Omental fat pad (tissue), 4 donors: ENCODE results near the gene FARS2. TPM values are rescaled to one million over a fixed set of nuclear protein-coding genes. Genes with fewer than 3 reads are reported as not detected.

Experiments used
- ATAC-seq: fragments of 150-250 bp; one replicate; pipeline ENCODE4 v1.9.1; 2016; ENCODE audit warnings: mild to moderate bottlenecking, moderate library complexity; ENCODE audit not compliant: low FRiP score
- DNase-seq: peaks from one replicate; pipeline ENCODE4 v3.0.0-alpha.2; 2019; ENCODE audit warnings: low spot score
- total RNA-seq, 4 donors: library from RNA; depleted of rRNA; stranded (reverse); fragments of >200 nt; gene quantifications; one replicate each; pipeline ENCODE4 v1.1.0, GENCODE V29; 2016
- TF ChIP-seq, protein P1 (sequence below), 3 donors: fragments of 450-650 bp; IDR thresholded peaks; one replicate each; pipeline ENCODE4 v1.5.1; 2016 to 2017; ENCODE audit warnings: antibody characterized with exemption in 3 of 3, mild to moderate bottlenecking in 3 of 3, moderate library complexity in 2 of 3

Gene FARS2
- total RNA-seq, 4 donors from 2014 or later: 12.5 to 18.1 (median 14.5) TPM

DNA sequence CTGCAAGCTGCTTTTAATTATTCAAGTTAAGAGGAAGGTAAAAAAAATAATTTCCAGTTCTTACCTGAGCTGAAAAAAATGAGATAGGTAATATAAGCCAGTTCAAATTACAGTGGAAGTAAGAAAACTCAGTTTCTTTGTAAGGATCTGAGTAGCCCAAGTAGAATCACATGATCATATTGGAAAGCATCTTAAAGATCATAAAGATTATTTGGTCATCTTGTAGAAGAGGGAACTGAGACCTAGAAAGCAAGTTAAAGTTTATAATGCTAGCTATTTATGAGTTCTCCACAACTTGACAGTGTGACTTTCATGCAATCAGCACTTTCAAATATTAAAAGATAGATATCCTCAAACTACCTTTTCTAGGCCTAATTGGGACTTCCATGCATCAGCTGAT is 80.5 kb downstream of the FARS2 start:
- TF ChIP-seq, protein P1, sequence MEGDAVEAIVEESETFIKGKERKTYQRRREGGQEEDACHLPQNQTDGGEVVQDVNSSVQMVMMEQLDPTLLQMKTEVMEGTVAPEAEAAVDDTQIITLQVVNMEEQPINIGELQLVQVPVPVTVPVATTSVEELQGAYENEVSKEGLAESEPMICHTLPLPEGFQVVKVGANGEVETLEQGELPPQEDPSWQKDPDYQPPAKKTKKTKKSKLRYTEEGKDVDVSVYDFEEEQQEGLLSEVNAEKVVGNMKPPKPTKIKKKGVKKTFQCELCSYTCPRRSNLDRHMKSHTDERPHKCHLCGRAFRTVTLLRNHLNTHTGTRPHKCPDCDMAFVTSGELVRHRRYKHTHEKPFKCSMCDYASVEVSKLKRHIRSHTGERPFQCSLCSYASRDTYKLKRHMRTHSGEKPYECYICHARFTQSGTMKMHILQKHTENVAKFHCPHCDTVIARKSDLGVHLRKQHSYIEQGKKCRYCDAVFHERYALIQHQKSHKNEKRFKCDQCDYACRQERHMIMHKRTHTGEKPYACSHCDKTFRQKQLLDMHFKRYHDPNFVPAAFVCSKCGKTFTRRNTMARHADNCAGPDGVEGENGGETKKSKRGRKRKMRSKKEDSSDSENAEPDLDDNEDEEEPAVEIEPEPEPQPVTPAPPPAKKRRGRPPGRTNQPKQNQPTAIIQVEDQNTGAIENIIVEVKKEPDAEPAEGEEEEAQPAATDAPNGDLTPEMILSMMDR (IDR thresholded peaks at IDR 0.05): no peak
- ATAC-seq (no peak), DNase-seq (no peak)

DNA sequence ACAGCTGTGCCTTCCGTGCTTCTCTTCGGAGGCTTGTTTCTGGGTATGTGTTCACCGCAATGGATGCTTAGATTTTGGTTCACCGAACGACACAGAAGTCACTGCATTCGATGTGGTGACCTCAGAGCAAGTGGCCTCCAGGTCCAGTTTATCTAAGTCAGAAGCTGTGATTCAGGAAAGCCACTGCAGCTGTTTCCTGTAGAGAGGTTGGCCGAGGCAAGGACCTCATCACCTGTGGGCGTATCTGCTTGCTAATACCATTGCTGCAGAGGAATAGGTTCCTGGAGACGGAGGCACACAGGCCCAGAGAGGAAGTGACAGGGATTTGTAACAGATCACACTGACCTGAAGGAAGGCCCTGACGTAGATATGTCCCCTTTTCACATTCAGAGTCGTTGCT is 82.7 kb downstream of the FARS2 start:
- ATAC-seq: no peak
- TF ChIP-seq, protein P1 (IDR thresholded peaks at IDR 0.05): no peak
- DNase-seq: no peak

DNA sequence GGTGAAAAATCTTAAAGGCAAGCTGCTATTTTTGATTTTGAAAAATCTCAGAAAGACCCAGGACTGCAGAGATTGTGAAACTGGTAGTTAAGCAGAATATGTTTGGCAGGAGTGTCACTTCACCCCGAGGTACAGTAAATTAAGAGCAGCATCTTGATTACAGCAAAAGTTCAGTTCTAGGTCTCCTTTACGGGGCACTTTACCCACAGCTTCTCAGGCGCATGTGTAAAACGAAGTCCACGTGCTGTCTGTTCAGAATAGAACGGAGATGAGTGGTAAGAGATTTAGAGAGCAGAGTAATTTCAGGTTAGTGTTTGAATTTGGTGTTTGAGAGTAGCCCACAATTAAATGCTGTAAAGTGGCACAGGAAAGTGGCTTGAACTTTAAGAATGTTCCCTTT is 84.0 kb downstream of the FARS2 start:
- TF ChIP-seq, protein P1 (IDR thresholded peaks at IDR 0.05): no peak
- no peak for DNase-seq
- ATAC-seq: no peak

DNA sequence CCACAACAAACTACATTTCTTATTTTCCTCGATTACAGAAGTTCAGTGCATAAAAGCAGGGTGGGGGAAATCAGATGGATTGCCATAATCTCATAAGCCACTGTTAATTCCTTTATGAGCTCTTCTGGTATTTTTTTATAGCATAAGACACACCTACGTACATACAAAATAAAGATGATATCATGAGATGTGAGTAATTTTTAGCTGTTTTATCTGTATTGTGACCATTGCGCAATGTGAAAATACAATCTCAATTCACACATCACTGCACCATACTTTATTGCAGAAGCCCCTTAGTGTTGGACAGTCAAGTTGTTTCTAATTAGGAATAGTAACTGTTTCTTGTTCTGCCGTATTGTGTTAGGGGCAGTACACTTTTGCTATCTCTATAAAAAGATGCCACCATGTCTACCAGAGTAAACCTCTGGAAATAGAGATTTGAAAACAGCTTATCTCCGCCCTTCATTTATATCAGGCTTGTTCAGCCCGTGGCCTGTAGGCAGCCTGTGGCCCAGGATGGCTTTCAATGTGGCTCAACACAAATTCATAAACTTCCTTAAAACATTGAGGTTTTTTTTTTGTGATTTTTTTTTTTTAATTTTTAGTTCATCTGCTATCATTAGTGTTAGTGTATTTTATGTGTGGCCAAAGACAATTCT is 90.4 kb downstream of the FARS2 start:
- TF ChIP-seq, protein P1 (IDR thresholded peaks at IDR 0.05): no peak
- DNase-seq (no peak), ATAC-seq (no peak)

DNA sequence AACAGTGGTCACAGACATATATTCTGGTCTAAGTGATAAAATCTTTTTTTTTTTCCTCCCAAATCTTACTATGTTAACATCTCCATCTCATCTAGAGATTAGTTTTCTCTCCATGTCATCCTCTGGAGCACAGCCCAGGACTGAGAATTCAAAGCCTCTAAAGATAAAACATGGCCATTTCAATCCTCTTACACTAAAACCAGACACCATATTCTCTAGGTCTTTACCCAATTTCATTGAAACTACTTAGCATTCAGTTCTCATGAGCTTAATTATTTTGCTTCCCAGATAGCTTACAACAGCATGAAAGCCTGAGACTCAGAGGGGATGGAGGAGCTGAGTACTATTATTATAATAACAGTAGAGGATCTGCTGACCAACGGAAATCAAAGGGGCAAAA is 92.7 kb downstream of the FARS2 start:
- TF ChIP-seq, protein P1 (IDR thresholded peaks at IDR 0.05): no peak
- no peak for ATAC-seq
- DNase-seq: no peak

DNA sequence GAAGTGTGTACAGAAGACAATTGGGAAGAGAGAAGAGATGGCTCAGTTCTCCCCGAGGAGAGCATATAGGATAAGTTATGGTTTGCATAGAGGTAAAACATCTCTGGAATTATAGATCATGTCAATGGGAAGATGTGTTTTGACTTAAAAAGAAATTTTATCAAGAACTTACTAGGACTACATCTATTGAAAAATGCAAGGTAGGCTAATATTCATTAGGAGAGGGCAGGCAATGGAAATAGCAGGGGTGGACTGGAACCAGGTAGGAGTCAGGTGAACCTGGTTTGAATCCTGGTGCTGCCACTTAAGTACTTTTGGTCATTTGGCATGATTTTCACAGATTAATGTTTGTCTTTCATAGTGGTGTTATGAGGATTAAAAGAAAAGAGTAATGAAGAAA is 96.2 kb downstream of the FARS2 start:
- TF ChIP-seq, protein P1 (IDR thresholded peaks at IDR 0.05): no peak
- no peak for DNase-seq
- ATAC-seq: no peak

DNA sequence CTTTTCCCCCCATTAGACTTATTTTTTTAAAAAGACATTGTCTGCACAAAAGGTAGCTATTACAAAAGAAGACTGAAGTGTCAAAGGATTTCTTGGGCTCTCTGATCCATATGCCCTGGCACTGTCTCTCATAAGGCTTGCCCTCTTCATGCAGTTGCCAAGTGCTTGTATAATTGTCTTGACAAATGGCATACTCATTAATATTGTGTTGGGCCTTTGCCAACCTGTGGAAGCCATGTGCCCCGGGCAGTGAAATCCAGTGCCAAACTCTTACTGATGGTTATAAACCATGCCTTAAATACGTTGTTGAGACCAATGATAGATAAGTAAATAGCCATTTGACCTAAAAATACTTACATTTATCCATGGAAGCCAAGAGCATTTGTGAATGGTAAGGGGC is 98.1 kb downstream of the FARS2 start:
- no peak for ATAC-seq
- TF ChIP-seq, protein P1 (IDR thresholded peaks at IDR 0.05): no peak
- no peak for DNase-seq
